Stimulated activated CD8-positive, alpha-beta memory T cell treated with anti-CD3 and anti-CD28 coated beads, Interleukin-4, amount 100 ng/mL, for 48 hours (primary cell): ENCODE data around the gene RAB44.
A peak's percentile ranks its signal among the peaks of the same experiment; 100 is the strongest.
"Not testable (repeated sequence)": the region's sequence is repeated elsewhere in the genome, so short reads cannot be mapped to it uniquely, and the experiment has no call there.

Source experiments
- DNase-seq: peaks from one replicate; pipeline ENCODE4 v3.0.0-alpha.2; 2020

RAB44 gene

DNA sequence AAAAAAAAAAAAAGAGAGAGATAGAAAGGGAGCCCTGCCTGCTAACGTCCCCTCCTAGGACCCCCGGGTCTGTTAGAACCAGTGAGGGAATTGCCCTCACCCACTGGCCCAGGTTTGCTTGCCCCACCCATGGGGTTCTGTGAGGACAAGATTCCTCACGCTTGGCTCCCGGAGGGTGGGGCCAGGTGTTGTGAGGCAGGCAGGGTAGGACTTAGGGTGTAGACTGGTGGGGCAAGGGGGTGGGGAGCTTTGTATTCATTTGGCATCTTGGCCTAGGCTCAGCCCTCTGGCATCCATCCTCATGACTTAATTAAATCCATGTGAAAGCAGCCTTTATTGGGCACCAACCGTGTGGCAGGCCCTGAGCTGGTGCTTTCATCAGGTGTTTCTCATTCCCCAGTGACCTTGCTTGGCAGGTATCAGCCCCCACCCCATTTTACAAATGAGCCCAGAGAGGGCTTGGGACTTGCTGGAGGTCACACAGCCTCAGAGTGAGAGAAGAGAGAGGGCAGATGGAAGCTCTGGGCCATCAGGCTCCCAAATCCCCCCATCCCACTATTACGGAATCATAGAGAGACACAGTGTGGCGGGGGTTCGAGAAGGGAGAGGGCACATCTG is 19.0 kb downstream of the RAB44 start:
- DNase-seq: no peak

DNA sequence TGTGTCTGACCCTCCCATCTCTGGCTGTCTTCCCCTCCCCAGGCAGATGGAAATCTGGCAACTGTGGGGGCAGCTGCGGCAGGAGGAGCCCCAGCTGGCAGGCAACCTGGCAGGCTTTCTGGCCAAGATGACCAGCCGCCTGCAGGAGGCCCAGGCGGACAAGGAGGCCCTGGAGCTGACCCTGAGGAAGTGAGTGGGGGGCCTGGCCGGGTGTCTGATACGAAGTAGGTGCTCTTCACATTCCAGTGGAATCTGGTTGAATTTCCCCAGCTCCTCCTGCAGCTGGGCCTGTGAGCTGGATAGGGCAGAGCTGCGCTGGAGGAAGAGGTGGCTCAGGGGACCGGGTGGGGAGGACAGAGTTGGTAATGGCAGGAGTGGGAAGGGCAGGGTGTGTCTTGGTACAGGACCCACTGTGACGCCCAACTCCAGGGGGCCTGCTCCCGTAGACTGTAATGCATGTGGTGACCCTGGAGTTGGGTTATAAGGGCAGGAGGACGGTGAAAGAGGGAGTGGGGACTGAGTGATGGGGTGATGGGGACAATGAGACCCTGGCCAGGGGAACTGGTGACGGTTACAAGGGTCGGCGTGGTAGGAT is 19.7 kb downstream of the RAB44 start:
- DNase-seq: no peak

DNA sequence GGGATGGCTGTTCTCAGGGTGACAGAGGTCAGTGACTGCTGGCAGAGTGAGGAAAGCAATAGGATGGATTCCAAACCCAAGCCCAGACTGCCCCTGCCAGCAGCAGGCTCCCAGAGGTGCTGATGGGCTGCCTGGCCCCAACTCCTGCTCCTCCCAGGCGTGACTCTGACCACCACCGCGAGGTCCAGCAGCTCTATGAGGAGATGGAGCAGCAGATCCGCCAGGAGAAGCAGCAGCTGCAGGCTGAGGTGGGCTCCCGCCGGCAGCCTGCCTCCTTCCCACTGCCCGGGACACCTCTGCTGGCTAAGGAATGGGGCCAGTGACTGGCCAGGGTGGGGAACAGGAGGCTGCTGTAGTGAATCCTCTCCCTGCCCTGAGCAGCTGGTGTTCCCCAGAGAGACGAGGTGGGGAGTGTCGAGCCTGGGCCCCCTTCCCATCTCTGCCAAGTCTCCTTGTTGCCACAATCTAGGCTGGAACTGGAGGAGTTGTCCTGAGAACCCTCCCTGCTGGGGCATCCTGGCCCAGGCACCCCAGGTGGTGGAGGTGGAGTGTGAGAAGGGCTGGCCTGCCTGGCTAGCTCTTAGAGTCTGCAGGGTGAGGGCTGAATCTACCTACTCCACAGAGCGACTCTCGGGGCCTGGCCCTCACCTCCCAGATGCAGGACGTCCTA is 20.4 kb downstream of the RAB44 start:
- DNase-seq: no peak

DNA sequence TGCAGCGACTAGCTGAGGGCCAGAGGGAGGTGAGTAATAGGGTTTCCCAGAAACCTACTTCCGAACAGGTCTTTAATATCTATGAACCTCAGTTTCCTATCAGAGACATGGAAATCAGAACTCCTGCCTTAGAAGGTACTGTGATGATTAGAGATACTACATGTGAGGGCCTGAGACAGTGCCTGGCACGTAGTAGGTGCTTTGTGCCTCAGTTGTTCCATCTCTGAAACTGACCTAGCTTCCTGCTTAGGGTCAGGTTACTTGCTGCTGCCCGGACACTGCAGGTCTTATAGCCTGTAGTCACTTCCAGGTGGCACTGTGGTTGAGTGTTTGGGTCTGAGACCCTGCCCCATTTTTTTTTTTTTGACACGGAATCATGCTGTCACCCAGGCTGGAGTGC is 20.9 kb downstream of the RAB44 start:
- DNase-seq: no peak

DNA sequence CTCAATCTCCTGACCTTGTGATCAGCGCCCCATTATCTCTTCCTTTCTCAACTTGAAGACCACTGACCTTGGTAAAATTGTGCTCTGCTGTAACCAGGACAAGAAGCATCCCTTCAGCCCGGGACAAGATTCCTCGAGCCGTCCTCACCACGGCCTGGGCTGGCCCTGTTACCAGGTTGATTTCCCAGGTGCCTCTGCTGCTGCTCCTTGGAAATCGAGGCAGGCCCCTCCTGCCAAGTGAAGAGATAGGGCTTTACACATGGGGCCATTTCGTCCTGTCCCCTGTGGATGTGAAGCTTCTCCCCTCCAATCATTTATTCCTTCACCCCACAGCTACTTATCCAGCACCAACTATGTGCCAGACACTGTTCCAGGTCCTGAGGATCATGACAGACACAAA is 21.5 kb downstream of the RAB44 start:
- no peak for DNase-seq

DNA sequence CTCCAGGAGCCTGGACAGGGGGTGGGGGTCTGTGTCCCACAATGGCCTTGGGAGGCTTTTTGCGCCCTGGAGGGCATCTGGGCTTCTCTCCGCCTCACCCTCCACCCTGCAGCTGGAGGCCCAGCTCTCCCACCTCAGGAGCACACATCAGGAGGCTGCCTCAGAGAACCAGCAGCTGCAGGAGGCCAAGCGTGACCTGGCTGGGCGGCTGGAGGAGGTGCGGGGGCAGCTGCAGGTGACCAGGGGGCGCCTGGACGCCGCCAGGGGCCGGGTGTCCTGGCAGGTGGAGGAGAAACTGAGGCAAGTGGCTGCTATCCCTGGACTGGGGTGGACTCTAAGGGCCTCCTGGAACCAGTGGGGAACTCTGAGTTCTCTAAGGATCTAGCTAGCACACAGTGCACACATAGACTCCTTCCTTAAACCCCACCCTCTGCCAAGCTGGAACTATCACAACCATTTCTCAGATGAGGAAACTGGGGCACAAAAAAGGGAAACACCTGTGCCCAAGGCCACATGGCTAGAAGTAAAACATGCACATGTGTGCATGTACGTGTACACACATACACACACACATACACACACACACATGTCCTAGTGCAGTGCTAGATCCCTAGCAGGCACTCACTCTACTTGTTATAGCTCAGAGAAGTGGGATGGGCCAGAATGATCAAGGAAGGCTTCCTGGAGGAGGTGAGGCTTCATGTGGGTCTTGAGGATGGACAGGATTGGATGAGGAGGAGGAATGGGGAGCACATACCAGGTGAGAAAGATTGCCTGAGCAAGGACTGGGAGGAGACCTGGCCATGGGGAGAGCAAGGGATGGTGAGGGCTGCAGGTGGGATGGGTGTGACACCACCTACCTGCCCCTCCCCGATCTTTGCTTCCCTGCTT is 22.9 kb downstream of the RAB44 start:
- DNase-seq: no peak

DNA sequence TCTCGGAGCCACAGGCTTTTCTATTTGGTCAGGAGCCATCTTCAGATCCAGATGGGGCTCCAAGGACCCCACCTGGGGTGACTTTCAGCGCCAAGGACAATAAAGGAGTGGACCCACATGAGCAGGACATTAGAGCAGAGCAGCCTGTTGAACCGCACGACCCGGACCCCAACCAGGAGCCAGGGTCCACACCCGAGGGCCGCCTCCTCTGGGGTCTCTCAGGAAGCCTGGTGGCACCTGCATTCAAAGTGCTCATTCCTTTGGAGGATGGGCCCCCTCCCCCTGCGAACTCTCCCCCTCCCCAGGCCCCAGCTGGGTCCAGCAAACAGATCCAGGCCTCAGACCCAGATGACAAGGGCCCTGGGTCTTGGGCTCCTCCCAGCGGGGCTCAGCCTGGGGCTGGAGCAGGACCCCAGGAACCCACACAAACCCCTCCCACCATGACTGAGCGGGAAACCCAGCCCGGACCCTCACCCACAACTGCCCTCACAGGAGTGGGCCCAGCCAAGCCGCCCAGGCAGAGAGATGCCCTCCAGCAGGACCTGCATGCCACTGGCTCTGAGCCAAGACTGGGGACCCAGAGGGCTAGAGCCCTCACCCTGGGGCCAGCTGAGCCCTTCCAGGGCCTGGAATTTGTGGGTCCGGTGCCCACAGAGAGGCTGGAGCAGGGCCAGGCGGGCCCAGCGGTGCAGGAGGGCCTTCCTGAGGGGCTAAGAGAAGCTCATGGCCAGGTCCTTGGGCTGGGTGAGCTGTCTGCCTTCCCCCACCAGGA is 23.9 kb downstream of the RAB44 start:
- DNase-seq: no peak

DNA sequence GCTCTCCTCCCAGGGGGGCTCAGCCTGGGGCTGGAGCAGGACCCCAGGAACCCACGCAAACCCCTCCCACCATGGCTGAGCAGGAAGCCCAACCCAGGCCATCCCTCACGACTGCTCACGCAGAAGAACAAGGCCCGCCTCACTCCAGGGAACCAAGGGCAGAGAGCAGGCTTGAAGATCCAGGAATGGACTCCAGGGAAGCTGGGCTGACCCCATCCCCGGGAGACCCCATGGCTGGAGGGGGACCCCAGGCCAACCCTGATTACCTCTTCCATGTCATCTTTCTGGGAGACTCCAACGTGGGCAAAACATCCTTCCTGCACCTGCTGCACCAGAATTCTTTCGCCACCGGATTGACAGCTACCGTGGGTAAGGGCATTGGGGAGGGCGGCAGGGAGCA is 24.7 kb downstream of the RAB44 start:
- DNase-seq: no peak

DNA sequence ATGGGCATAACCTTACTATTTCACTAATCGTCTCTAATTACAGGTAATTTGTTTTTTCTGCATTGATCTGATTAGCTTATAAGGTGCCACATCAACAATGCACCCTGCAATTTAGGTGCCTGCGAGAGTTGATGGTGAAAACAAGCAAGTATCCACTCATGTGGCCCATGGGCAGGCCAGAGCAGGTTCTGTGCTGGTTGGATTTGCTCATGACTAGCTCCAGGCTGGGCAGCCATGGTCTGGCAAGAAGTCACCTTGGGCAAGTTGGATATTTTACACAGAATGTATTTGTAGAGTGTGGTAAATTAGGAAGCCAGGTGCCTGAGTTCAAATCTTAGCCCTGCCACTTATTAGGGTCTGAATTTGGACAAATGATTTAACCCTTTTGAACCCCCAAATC is 25.3 kb downstream of the RAB44 start:
- no peak for DNase-seq

DNA sequence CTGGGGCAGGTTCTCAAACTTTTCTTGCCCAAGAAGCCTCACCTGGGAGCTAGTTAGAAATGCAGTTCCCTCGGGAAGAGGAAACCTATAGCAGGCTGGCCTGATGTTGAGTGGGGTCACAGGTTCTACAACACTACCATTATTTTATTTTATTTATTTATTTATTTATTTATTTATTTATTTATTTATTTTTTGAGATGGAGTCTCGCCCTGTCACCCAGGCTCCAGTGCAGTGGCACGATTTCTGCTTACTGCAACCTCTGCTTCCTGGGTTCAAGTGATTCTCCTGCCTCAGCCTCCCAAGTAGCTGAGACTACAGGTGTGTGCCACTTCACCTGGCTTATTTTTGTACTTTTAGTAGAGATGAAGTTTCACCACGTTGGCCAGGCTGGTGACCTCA is 26.4 kb downstream of the RAB44 start:
- not testable (repeated sequence) for DNase-seq

DNA sequence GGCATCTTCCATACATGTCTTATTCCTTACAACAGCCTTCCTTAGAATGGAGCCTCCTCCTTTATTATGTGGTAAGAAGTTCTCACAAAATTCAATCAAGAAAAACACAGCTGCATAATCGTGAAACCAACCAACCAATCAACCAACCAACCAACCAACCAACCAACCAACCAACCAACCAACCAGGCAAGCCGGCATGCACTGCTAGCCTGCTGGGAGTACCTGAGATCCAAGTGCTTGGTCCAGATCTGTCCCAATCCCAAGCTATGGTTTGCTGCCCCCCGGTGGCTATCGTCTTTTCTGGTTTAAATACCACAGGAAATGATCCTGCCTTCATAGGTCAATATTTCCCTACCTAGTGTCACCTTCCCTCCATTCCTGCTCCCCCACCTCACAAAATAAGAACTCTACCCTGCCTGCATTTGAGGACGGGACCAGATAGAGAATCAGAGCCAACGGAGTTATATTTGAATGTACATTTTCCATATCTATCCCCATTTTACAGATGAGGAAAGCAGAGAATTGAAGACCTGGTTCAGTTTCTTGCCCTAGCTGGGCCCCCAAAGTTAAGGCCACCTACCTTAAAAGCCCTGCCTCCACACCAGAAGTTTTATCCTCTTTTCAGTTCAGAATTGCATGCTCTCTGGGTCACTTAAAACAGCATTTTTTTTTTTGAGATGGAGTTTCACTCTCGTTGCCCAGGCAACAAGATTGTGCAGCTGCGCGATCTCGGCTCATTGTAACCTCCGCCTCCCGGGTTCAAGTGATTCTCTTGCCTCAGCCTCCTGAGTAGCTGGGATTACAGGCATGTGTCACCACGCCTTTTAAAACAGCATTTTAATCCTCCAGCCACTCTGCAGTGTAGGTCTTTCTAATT is 27.1 kb downstream of the RAB44 start:
- DNase-seq: peak; percentile 83

DNA sequence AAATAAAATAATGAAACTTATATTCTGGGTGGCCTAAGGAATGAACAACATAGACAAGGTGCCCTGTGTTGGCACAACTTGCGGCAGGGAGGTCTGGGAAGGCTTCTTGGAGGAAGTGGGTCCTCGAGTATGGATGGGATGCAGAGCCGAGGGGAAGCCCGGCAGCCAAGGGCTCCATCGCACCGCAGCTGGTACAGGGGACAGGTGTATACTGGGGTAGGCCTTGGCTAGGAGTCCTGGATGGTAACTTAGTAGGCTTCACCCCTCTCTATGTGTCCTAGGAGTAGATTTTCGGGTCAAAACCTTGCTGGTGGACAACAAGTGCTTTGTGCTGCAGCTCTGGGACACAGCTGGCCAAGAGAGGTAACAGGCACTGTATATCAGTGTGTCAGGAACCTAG is 28.0 kb downstream of the RAB44 start:
- no peak for DNase-seq

DNA sequence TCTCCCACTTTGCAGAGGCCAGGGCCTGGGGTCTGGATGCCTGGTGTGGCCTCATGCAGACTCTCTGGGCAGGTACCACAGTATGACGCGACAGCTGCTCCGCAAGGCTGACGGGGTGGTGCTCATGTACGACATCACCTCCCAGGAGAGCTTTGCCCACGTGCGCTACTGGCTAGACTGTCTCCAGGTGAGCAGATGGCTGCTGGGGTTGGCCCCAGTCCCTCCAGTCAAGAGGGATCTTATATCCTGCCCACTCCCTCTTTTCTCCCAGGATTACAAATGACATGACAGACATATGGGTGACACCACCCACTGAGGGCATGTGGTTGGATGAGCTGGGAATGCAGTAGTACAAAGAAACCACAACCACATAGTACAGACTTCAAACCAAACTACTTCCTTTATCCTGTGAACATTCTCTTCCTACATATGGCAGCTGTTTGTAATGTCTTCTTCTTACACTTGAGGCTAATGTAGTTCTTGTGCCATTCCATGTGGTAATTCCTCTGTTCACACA is 29.9 kb downstream of the RAB44 start:
- DNase-seq: no peak

DNA sequence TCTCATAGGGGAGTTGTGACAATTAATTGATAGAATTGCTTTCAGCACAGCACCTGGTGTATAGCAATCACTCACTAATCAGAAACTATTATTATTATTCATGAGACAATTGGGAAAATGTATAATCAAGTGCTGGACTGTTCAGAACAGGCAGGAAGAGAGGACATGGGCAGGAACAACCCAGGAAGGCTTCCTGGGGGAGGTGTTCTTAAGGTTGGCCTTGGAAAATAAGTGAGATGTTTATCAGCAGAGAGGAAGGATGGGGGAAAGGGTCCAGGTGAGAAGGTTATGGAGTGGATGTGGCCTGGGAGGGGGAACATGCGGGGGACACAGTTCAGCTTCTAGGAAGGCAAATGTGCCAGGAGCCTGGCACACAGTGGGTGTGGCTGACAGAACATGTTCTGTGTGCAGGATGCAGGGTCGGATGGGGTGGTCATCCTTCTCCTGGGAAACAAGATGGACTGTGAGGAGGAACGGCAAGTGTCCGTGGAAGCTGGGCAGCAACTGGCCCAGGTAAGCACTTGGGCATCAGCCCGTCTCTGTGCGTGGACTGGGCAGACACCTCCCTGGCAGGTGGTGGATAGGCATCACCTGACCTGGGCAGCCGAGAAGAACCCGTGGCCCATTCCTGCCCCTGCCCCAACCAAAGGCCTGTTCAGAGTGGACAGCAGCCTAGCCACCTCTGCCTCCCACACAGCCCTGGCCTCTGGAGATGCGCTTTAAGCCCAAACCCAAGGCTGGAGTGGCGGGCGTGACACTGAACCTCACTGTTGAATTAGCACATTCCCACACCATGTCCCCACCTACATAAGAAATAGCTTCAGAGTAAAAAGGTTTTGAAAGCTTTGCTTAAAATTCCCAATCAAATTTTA is 30.9 kb downstream of the RAB44 start:
- no peak for DNase-seq

DNA sequence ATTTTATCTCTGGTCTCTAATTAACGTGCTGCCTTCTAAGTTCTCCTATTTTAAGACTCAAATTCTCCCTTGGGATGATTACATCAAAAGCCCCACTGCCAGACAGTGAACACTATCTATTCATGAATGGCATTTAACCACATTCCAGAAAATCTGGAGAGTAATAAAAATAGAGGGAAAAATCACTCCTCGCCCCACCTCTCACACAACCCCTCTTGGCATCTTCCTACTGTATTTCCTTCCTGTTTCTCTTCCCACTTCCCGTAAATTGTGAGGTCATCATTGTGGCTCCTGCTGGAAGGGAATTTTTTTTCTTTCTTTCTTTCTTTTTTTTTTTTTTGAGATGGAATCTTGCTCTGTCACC is 31.5 kb downstream of the RAB44 start:
- no peak for DNase-seq

DNA sequence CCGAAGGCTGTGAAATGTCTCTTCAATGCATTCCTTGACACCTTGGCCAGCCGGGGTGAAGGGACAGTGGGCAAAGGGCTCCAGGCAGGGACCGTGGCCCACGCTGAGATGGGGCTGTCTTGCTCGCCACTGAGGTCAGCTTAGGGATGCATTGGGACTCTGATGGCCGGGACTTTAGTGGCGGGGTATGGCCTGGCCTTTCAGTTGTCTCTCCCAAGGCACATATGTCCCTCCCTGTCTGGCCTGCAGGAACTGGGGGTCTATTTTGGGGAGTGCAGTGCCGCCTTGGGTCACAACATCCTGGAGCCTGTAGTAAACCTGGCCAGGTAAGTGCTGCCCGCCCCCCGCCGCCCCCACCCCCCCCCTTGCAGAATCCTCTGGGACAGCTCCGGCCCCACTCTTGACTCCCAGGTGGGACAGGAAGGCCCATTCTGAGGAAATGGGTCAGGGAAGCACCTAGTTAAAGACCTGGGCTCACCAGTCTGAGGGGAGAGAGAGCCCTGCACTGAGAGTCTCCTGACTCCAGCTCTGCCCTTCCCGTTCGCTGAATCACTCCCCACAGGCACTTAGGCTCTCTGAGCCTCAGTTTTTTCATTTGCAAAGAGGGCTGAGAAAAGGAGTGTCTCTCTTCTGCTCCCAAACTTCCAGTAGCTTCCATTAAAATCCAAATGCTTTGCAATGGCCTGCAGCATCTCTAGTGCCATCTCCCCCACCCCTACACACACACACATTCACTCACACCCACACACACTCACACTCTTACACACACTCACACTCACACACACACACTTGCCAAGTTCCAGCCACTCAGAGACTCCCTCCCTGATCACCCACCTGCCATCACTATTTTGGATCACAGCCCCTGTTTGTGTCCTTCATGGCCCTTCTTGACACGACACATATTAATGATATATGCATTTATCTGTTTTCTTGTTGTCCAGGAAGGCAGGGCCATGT is 33.1 kb downstream of the RAB44 start:
- no peak for DNase-seq

DNA sequence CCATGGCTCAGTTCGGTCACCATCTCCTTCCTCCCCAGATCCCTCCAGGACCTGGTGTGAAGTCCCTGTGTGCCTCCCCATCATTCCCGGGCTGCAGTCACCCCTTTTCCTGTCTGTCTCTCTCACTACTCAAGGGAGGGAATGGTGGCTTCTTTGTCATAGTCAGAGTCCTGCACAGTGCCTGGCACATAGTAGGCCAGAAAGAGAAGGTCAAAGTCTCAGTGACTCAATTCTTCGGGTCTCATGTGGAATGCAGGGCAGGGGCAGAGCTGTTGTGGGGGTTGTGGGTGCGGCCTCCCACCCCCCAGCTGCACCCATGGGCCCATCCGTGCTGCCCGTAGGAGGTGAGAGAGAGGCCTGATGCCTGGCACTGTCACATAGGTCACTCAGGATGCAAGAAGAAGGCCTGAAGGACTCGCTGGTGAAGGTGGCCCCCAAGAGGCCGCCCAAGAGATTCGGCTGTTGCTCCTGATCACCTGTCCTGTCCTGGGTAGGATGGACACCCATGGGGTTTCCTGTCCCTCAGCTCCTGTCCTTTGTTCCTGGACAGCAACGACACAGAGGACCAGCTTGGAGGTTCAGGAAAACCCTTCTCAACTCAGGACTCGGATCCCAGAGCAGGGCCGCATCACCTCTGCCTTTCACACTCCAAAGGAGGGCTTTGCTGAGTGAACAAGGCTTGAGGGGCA is 34.1 kb downstream of the RAB44 start:
- DNase-seq: no peak

DNA sequence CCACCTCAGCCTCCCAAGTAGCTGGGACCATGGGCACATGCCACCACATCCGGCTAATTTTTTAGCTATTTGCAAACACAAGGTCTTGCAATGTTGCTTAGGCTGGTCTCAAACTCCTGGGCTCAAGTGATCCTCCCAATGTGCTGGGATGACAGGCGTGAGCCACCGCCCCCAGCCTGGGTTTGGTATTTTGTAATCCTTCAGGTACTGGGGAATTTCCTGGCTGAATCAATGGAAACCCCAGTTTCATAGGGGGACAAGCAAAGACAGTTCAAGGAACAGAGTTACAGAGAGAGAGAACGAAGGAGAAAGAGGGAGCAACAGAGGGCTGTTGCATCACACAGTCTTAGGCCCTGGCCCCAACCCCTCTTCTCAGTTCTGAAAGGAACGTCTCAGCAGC is 35.7 kb downstream of the RAB44 start:
- DNase-seq: no peak
